ENCODE measurements around the gene TSPAN18.

The TSPAN18 gene

DNA sequence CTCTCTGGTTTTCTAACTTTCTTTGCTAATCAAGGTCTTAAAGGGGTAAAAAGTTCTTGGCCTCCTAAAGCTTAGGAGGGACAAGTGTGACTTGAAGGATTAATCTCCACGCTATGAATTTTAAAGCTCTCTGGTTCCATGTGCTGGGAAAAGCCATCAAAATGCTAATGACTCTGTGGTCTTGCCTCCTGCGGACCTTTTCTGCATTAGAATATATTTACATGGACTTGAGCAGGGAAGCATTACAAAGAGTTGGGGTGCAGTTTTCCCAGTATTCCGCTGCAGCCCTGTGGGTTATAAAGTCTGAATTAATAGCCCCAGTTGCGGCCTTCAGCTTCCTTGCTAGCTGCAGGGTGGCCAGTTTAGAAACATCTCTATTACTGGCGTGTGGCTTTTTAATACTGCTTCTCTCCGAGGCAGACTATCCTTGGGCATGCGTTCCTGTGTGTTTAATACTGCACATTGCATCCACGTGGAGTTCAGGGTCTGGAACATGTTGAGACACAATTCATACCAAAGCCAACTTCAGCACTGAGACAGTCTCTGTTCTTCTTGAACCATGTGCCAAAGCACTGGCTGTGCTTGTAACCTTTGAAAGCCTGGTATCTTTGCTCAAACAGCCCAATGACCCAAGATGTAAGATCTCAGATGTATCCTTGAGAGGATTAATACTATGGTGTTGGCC is 27.3 kb downstream of the TSPAN18 start:
- Histone ChIP-seq H3K9ac (ENCODE audit: insufficient read length, low read depth) (peak overlapping the region; percentile 22), H3K4me1 (ENCODE audit: insufficient read depth, insufficient read length) (peaks cover 21% of the 10 kb centered on the region), H3K36me3 (ENCODE audit: insufficient read depth, insufficient read length, low read length) (peaks cover 6% of the 10 kb centered on the region), H3K27me3 (ENCODE audit: insufficient read depth, insufficient read length) (no peaks in the 10 kb centered on the region), H3K4me3 (ENCODE audit: insufficient read length, low read depth) (no peak overlapping the region), H3K9me3 (ENCODE audit: insufficient read depth, low read length) (peaks cover 21% of the 10 kb centered on the region)
- TF ChIP-seq SUZ12 (IDR thresholded peaks at IDR 0.05; ENCODE audit: extremely low read depth, insufficient read depth, insufficient read length): no peak
- TF ChIP-seq YY1 (IDR thresholded peaks at IDR 0.05; ENCODE audit: insufficient read depth, insufficient read length): no peak
- TF ChIP-seq ZNF274 (IDR thresholded peaks at IDR 0.05; ENCODE audit: low read depth, low read length): no peak
- DNase-seq (ENCODE audit: low read depth, low spot score): peak; percentile 87

DNA sequence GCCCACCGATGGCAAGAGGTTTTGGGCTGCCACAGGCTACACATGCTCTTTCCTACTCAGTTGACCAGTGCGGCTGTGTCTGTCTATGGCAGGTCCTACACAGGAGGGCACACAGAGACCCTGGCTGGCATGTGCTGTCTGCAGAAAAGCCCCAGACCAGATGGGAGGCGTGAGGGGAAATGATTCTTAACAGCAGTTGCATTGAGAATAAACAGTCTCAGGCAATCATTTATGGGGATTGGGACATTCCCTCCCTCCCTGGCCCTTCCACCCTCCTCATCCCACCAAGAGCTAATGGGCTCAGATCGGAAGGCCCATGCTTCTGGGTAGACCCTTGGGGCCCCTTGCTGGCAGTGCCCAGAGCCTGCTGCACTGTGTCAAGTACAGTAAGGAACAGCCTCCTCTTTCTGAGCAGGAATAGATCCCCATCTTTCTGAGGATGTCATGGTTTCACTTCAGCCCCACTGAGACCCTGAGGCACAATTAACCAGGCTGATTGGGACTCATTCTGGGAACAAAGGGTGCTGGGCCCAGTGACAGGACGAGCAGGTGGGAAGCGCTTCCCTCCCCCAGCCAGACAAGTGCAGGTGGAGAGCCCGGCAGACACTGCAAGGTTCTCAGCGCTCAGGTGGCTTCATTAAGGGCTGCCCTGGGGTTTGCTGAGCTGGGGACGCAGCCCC is 28.3 kb downstream of the TSPAN18 start:
- H3K9ac ChIP-seq (ENCODE audit: insufficient read length, low read depth): no peak overlapping the region
- peaks cover 21% of the 10 kb centered on the region for H3K9me3 ChIP-seq (ENCODE audit: insufficient read depth, low read length)
- H3K27me3 ChIP-seq (ENCODE audit: insufficient read depth, insufficient read length): no peaks in the 10 kb centered on the region
- peaks cover 4% of the 10 kb centered on the region for H3K36me3 ChIP-seq (ENCODE audit: insufficient read depth, insufficient read length, low read length)
- H3K4me3 ChIP-seq (ENCODE audit: insufficient read length, low read depth): no peak overlapping the region
- TF ChIP-seq YY1 (IDR thresholded peaks at IDR 0.05; ENCODE audit: insufficient read depth, insufficient read length): no peak
- TF ChIP-seq ZNF274 (IDR thresholded peaks at IDR 0.05; ENCODE audit: low read depth, low read length): no peak
- TF ChIP-seq SUZ12 (IDR thresholded peaks at IDR 0.05; ENCODE audit: extremely low read depth, insufficient read depth, insufficient read length): no peak
- DNase-seq (ENCODE audit: low read depth, low spot score): no peak
- peaks cover 21% of the 10 kb centered on the region for H3K4me1 ChIP-seq (ENCODE audit: insufficient read depth, insufficient read length)

DNA sequence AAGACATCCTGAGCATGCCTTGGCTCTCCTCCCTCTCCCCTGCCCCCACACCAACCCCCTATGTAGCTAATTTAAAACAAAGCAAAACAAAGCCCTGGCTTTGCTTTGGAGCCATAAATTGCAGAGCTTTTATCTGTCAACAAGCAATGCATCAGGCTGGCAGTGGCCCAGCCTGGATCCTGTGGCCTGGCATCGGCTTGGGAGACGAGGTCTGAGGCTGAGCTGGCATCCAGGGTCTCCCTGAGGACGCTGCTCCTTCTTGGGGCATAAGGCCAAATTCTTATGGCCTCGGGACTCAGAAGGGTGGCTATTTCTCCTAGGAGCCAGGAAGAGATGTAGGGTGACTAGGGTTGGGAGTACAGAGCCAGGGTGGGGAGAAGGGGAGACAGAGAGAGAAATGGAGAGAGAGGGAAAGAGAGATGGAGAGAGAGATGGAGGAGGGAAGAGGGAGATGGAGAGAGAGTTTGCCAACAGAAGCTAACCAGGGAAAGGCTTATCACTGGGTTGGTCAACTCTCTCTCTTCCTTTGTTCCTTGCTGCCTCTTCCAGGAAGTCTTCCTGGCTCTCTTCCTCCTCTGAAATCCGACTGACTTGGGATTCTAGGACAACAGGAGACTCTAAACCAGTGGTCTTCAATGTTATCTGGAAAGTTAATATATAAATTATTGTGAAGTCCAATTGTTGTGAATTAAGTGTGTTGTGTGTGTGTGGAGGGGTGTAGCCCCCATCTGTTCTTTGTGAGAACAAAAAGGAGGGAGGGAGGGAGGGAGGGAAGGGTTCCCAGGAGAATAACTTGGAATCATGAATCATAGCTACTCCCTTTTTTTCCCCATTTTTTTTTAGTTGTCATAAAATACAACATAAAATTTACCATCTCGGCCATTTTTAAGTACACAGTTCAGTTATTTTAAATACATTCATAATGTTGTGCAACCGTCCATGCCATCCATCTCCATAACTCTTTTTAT is 29.1 kb downstream of the TSPAN18 start:
- no peaks in the 10 kb centered on the region for H3K27me3 ChIP-seq (ENCODE audit: insufficient read depth, insufficient read length)
- H3K4me3 ChIP-seq (ENCODE audit: insufficient read length, low read depth): no peak overlapping the region
- H3K9me3 ChIP-seq (ENCODE audit: insufficient read depth, low read length): peaks cover 21% of the 10 kb centered on the region
- TF ChIP-seq SUZ12 (IDR thresholded peaks at IDR 0.05; ENCODE audit: extremely low read depth, insufficient read depth, insufficient read length) (no peak), ZNF274 (IDR thresholded peaks at IDR 0.05; ENCODE audit: low read depth, low read length) (no peak), YY1 (IDR thresholded peaks at IDR 0.05; ENCODE audit: insufficient read depth, insufficient read length) (no peak)
- DNase-seq (ENCODE audit: low read depth, low spot score): no peak
- no peaks in the 10 kb centered on the region for H3K36me3 ChIP-seq (ENCODE audit: insufficient read depth, insufficient read length, low read length)
- no peak overlapping the region for H3K9ac ChIP-seq (ENCODE audit: insufficient read length, low read depth)
- H3K4me1 ChIP-seq (ENCODE audit: insufficient read depth, insufficient read length): peaks cover 21% of the 10 kb centered on the region

DNA sequence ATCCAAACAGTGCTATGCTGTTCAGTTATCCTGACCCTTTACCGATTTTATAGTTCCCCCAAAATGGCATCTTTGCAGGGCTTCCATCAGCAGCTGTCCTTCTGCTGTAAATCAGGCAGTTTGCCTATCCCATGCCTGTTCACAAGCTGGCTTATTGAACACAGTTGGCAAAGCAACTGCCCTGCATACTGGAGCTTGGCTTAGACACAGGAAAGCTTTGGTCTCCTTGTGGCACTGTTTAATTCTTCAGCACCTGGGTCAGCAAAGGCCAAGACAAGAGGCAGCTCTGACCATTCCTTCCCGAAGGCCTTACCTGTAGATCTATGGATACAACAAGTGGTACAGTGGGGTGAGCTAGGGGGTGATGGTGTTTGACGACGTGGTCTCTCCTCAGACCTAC is 32.2 kb downstream of the TSPAN18 start:
- H3K4me1 ChIP-seq (ENCODE audit: insufficient read depth, insufficient read length): peaks cover 28% of the 10 kb centered on the region
- DNase-seq (ENCODE audit: low read depth, low spot score): no peak

DNA sequence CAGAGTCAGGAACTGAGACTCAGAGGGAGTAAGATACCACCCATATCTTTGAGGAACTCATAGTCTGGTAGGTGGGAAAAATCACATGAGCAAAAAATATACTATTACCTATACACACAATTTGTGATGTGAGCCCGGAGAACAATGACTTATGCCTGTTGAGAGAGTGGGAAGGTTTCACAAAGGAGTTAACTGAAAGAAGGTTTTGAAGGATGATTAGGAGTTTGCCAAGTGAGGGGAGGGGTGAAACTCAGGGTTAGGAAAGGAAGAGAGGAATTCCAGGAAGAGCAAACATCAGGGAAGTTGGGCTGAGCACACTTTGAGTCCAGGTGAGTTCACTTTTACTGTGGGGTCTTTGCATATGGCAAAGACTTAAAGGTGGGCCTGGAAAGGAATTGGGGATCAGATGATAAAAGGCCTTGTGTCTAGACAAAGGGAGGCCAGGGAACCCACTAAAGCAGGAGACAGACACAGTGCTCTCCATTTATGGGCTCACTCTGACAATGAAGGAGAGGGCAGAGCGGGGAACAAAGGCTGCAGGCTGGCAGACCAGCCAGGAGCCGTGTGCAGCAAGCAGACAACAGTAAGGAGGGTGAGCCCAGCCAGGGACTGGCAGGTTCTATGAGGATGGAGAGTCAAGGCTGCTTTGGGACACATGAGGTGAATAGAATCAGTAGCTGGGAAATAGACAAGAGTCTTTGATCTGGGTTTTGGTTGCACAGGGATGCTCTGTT is 33.1 kb downstream of the TSPAN18 start:
- H3K4me1 ChIP-seq (ENCODE audit: insufficient read depth, insufficient read length): peaks cover 21% of the 10 kb centered on the region

More for the DNA sequence above, 32.2 kb downstream of the TSPAN18 start:
- Histone ChIP-seq H3K27me3 (ENCODE audit: insufficient read depth, insufficient read length) (no peaks in the 10 kb centered on the region), H3K9me3 (ENCODE audit: insufficient read depth, low read length) (peaks cover 21% of the 10 kb centered on the region), H3K4me3 (ENCODE audit: insufficient read length, low read depth) (no peak overlapping the region), H3K9ac (ENCODE audit: insufficient read length, low read depth) (no peak overlapping the region), H3K36me3 (ENCODE audit: insufficient read depth, insufficient read length, low read length) (peaks cover 2% of the 10 kb centered on the region)
- no peak for TF ChIP-seq ZNF274 (IDR thresholded peaks at IDR 0.05; ENCODE audit: low read depth, low read length)
- no peak for TF ChIP-seq YY1 (IDR thresholded peaks at IDR 0.05; ENCODE audit: insufficient read depth, insufficient read length)
- no peak for TF ChIP-seq SUZ12 (IDR thresholded peaks at IDR 0.05; ENCODE audit: extremely low read depth, insufficient read depth, insufficient read length)

DNA sequence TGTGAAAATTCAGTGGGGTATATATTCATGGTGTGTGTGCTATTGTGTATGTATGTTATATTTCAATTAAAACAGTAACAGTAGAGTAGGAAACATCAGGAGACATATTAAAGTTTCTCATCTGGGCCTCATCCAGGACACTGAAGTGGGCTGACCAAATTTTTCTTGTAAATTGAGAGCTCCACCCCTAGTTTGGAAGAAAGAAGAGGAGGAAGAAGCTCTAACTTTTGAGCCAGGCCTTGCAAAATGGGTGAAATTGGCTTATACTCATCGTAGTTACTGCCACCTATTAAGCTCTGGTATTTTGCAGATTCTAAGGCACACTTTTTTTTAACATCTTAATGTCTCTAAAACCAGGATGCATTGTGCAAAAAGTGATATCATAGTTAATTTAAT is 33.7 kb downstream of the TSPAN18 start:
- no peak overlapping the region for H3K9ac ChIP-seq (ENCODE audit: insufficient read length, low read depth)
- no peak for DNase-seq (ENCODE audit: low read depth, low spot score)
- peaks cover 15% of the 10 kb centered on the region for H3K4me1 ChIP-seq (ENCODE audit: insufficient read depth, insufficient read length)
- H3K9me3 ChIP-seq (ENCODE audit: insufficient read depth, low read length): peaks cover 21% of the 10 kb centered on the region
- H3K36me3 ChIP-seq (ENCODE audit: insufficient read depth, insufficient read length, low read length): peaks cover 17% of the 10 kb centered on the region
- TF ChIP-seq YY1 (IDR thresholded peaks at IDR 0.05; ENCODE audit: insufficient read depth, insufficient read length): no peak
- TF ChIP-seq SUZ12 (IDR thresholded peaks at IDR 0.05; ENCODE audit: extremely low read depth, insufficient read depth, insufficient read length): no peak
- TF ChIP-seq ZNF274 (IDR thresholded peaks at IDR 0.05; ENCODE audit: low read depth, low read length): no peak
- H3K27me3 ChIP-seq (ENCODE audit: insufficient read depth, insufficient read length): no peaks in the 10 kb centered on the region
- no peak overlapping the region for H3K4me3 ChIP-seq (ENCODE audit: insufficient read length, low read depth)

More for the DNA sequence above, 33.1 kb downstream of the TSPAN18 start:
- no peak overlapping the region for H3K4me3 ChIP-seq (ENCODE audit: insufficient read length, low read depth)
- H3K27me3 ChIP-seq (ENCODE audit: insufficient read depth, insufficient read length): no peaks in the 10 kb centered on the region
- H3K9me3 ChIP-seq (ENCODE audit: insufficient read depth, low read length): peaks cover 21% of the 10 kb centered on the region
- H3K36me3 ChIP-seq (ENCODE audit: insufficient read depth, insufficient read length, low read length): peaks cover 11% of the 10 kb centered on the region
- TF ChIP-seq ZNF274 (IDR thresholded peaks at IDR 0.05; ENCODE audit: low read depth, low read length): no peak
- TF ChIP-seq YY1 (IDR thresholded peaks at IDR 0.05; ENCODE audit: insufficient read depth, insufficient read length): no peak
- no peak for TF ChIP-seq SUZ12 (IDR thresholded peaks at IDR 0.05; ENCODE audit: extremely low read depth, insufficient read depth, insufficient read length)
- H3K9ac ChIP-seq (ENCODE audit: insufficient read length, low read depth): no peak overlapping the region
- DNase-seq (ENCODE audit: low read depth, low spot score): no peak
